Hindlimb muscle (tissue), 1 donor: ENCODE data around the gene ZNF469. TPM values are rescaled to one million over a fixed set of nuclear protein-coding genes. Genes with fewer than 3 reads are reported as not detected.

ENCODE experiments used
- DNase-seq: peaks from one replicate; pipeline ENCODE4 v3.0.0-alpha.2; 2013
- polyA plus RNA-seq: library from polyadenylated mRNA; unstranded; fragments of 120-200 nt; gene quantifications from one replicate; pipeline ENCODE4 v1.2.1, GENCODE V29; 2013; ENCODE audit not compliant: insufficient read length

Gene ZNF469
- polyA plus RNA-seq, 1 donor: 5.9 TPM

DNA sequence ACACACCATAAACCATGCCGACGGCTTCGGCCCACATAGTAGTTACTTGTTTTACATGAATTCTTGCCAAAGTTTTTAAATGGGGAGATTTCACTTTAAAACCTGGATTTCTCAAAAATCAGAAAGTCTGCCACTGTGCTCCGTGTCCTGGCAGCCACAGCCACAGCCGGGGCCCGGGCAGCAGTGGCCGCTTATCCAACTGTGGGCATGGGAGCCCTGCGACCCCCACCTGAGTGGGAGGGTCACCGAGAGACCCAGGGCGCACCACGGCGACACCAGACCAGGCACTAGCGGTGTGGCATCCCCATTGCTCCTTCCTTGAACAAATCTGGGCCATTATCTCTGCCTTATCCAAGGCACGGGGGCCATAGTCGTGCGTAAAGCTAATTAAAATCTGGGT lies 30.0 kb downstream of the ZNF469 start:
- DNase-seq: no peak

DNA sequence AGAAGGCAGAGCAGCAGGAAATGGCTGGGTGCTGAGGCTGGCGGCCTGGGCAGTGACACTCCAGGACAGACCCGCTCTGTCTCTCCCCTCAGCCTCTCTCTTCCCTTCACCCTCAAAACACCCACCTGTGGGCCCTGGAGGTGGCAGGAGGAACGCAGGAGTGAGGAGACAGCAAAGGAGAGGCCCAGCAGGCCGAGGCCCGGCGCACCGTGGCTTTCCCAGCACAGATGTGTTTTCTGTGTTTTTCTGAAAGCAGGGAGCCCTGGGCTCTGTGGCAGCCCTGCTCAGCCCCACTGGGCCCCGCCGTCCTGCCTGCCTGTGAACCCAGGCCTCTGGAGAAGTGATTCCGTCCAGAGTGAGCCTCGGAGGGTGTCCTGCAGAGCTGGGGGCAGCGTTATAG lies 30.5 kb downstream of the ZNF469 start:
- DNase-seq: no peak

DNA sequence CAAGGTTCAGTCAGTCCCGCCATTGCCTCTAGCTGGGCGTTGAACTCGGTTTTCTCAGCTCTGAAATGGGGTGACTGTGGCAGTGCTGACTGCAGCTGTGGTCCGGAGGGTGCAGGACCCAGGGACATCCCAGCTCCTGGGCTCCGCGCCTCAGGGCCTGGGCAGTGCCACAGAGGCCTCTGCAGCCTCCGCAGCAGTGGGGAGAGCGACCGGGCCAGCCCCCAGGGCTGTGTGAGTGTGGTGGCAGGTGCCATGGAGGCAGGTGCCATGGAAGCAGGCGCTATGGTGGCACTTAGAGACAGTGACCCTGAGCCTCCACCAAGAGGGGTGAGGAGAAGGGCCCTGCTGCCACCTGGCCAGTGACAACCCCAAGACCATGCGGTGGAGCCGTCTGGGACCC lies 30.9 kb downstream of the ZNF469 start:
- DNase-seq: no peak

DNA sequence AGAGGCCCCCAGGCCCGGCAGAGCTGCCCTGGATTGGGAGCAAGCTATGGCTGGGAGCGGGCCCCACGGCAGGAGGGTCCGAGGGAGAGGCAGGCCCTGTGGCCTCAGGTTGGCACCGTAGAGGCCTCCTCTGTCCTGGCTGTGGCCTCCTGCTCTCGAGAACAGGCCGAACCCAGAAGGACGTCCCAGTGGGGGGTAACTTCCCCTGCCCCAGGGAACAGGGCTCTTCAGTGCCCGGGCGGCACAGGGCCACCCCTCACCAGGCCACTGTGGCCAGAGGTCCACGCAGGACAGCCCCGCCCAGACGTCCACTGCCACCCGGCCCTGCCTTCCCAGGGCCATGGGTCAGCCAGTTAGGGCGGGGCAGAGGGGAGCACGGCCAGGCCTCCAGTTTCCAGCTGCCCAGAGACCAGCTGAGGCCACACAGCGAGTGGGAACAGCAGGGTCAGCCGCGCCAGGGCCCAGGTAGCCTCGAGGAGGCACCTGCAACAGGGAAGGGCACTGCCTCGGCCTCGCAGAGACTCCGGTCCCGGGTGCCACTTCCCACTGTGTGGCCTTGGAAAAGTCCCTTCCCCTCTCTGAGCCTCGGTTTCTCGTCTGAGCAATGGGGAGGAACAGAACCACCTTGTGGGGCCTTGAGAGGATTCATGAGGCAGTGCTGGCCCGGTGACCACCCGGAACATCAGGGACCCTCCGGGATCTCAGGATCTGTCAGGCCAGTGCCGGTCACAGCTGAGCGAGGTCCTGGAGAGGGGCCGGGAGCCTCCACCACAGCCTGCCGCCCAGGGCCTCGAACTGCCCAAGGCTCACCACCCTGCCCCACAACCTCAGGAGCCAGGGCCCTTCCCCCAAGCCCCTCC lies 32.0 kb downstream of the ZNF469 start:
- no peak for DNase-seq

DNA sequence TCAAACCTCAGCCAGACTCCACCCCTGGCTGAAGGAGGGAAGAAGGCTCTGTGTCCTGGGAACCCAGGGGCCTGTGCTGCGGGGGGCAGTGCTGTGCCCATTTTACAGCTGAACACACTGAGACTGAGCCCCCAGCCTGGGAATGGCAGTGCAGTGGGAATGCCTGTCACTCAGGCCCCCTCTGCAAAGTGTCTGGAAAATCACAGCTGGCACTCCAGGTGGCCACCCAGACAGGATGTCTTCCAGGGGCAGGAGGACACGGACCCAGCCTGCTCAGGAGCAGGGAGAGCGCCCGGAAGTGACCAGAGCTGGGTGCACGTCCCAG lies 32.6 kb downstream of the ZNF469 start:
- DNase-seq: no peak

DNA sequence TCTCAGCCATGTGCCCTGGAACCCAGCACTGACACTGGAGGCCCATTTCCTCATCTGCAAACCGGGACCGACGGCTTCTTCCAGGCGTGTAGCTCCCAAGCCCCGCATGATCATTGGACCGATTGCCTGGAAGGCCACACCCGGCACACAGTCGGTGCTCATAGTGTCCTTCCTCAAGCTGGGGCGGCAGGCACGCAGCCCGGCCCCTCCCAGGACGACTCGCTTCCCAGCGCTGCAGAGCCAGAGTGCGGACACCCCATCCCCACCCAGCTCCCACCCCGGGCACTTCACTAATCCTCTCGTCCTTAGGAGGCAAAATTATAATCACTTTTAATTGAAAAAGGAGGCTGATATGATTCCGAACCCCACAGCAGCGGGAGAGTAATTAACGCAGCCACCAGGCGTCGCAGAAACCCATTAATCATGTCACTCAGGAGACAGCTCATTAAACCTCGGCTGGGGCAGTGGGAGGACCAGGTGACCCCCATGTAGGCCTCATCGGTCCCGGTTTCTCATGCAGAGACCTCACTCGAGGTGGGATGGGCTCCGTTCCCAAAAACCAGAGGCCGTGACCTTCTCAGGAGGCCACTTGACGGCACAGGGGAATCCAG lies 33.1 kb downstream of the ZNF469 start:
- DNase-seq: no peak

DNA sequence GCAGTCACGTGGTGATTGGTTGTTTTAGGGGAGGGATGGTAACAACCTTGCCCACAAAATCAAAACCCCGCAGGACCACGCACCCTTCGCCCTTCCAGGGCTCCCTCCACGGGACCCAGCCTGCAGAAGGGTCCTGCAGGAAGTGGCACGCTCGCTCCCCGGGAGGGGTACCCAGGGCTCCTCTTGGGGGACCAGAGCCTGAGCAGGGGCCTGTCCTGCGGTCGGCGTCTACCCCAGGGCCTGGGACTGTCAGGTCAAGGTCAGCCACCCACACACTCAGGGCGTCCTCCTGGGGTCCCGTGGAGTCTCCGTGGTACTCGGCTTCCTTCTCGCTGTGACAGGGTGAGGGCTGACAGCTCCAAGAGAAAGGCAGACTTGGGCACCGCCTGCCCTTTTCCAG lies 33.9 kb downstream of the ZNF469 start:
- DNase-seq: no peak

DNA sequence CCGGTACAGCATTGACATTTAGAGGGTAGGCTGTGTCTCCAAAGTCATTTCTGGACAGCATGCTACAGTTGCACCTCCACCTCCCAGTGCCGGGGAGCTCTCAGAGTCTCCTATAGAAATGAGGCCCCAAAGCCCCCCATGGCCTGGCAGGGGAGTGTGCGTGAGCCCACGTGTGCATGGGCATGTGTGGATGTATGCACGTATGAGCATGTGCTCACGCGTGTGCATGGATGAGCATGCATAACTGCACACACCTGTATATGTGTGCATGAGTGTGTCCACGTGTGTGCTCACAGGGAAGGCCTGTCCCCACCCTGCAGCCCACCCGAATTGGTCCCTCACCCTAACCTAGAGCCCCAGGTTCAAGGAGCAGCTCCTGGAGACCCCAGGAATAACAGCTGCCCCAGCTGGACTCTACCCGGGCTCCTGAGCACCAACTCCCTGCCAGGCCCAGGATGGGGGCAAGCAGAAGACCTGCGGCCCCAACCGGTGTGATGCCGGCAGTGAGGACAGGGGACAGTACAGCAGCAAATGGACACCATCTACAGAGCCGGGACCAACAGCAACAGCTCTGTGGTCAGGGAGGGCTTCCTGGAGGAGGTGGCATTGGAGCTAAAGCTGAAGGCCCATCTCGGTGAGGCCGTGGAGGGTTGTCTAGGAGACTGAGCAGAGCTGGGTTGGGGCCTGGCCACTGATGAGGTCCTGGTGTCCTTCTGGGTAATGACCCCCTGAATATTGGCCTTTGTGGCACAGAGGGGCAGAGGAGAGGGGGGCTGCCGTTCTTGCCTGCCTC lies 35.1 kb downstream of the ZNF469 start:
- no peak for DNase-seq

DNA sequence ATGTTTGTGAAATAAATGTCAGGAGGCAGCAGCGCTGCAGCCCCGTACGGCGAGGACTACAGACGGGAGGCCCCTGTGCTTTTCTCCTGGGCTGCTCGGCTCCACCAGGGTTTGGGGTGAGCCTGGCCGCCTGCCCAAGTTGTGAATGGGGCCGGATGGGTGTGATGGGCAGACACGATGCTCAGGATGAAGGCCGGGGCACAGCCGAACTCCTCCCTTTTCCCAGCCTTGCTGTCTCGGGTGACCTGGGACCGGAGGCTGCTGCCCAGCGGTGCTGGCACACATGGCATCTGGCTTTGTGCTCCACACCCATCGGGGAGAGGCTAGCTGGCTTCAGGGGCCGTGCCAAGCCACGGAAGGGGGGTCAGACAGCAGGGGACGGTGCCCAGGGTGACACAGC lies 36.1 kb downstream of the ZNF469 start:
- DNase-seq: no peak

DNA sequence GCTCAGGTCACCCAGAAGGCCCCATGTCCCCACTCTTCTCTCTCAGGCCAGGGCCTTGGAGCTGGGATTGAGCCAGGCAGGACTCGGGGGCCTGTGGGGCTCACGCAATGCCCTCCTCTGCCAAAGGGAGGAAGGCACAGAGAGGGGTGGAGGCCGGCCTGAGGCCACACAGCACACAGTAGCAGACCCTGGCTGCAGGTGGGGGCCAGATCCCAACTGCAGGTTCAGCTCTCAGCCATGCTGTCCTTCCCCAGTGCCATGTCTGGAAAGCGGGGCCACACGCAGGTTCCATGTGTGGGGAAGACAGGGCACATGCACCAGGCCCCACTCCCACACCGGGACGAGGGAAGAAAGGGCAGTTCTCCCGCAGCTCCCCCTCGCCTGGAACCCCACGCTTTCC lies 37.0 kb downstream of the ZNF469 start:
- DNase-seq: no peak

DNA sequence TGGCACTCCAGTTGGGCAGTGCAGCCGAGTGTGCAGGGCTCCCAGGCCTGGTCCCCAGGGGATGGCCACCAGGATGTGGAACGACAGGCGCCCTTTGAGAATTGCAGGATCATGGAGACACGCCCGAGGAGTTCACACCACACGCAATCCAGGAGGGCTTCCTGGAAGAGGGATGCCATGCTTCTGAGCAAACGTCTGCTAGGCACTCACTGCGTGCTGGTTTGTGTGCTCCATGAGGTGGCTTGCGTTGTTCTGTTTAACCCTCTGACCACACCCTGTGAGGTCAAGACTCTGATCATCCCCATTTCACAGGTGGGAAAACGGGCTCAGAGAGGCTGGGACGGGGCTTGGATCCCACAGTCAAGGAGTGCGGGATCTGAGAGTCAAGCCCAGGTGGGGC lies 37.7 kb downstream of the ZNF469 start:
- DNase-seq: no peak

DNA sequence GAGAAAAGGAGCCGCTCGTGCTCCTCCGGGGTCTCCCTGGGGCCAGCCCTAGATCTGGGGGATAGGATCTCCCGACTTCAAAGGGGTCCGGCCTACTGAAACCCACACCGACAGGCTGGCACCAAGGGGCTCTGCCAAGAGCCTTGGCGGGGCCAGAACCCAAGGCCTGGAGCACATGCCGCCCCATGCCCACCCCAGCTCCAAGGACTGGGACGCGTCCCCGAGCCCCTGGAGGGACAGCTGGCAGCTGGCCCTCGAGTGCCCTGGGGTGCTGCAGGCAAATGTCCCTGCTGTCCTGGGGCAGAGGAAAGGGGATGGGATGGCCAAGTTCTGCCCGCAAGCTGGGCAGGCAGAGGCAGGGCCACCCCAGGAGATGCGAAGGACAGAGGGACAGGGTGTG lies 38.5 kb downstream of the ZNF469 start:
- no peak for DNase-seq

DNA sequence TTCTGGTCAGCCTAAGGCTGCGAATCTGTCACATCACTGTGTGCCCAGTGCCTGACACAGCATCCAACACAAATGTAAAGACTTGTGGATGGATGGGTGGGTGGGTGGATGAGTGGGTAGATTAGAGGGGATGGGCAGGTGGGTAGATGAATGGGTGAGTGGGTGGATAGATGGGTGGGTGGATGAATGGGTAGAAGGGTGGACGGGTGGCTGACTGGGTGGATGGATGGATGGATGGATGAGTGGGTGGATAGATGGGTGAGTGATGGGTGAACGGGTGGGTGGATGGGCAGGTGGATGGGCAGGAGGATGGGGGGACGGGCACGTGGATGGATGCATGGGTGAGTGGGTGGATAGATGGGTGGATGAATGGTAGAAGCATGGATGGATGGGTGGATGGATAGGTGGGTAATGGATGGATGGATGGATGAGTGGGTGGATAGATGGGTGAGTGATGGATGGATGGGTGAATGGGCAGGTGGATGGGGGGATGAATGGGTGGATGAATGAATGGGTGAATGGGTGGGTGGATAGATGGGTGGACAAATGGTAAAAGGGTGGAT lies 39.2 kb downstream of the ZNF469 start:
- DNase-seq: no peak

DNA sequence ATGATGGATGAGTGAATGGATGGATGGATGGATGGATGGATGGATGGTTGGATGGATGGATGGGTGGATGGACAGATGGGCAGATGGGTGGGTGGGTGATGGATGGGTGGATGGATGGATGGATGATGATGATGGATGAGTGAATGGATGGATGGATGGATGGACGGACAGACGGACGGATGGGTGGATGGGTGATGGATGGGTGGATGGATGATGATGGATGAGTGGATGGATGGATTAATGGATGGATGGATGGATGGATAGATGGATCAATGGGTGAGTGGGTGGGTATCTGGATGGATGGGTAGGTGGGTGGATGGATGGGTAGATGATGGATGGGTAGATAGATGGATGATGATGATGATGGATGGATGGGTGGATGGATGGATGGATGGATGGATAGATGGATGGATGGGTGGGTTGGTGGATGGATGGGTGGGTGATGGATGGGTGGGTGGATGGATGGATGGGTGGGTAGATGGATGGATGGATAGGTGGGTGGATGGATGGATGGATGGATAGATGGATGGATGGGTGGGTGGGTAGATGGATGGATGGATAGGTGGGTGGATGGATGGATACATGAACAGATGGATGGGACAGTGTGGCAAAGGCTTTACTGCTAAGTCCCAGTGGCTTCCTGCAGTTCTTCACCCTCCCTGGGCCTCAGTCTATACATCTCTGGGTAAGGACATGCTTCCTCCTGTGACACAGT lies 40.1 kb downstream of the ZNF469 start:
- no peak for DNase-seq

DNA sequence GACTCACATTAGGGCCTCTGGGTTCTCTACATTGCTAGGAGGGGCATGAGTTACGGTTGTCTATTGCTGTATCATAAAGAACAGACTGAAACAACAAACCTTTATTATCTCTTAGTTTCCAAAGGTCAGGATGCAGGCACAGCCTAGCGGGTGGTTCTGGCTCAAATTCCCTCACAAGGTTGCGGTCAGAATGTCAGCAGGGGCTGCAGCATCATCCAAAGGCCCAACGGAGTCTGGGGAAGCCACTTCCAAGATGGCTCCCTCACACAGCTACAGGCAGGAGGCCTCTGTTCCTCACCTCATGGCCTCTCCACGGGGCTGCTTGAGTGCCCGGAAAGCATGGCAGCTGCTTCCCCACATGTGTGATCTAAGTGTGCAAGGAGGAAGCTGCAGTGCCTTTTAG lies 40.7 kb downstream of the ZNF469 start:
- no peak for DNase-seq

DNA sequence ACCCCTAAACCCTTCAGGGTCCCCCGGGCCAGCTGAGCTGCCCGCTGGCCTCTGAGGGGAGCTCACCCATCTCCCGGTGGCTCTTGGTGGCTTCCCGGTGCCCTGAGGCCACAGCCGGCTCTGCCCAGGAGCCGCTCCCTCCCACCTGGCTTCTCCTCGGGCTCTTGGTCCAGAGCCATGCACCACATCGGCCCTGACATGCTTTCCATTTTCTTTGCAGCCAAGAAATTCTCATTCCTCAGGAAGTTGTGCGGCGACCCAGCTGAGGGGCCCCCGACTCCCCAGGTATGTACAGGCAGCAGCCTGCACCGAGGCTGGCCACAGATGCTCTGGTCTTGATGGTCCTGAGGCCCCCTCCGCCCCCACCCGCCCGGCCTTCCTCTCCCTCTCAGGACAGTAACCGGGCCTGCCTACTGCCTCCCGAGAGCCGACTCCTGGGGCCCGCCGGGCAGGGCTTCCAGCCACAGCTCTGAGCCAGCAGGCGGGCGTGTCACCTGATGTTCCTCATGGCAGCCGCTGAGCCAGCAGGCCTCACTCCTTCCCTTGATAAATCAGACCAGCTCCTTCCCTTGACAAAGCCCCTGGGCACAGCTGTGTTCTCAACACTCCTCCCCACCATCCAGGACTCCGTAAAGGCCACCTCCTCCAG lies 42.0 kb downstream of the ZNF469 start:
- DNase-seq: no peak

DNA sequence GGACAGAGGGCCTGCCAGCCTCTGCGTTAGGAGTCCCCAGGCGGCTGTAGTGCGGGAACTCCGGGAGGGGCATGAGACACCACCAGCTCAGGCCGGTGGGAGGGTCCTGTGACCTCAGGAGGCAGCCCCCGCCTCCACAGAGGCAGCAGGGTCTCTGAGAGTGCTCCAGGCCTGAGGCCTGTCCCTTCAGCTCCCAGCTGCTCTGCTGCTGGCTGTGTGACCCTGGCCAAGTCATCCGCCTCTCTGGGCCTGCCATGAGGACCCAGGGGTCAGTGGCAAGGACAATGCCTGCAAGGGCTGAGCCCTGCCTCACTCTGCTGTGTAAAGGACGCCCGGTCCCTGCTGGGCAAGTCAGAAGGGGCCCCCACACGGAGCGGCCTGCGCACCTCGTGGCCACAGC lies 43.3 kb downstream of the ZNF469 start:
- DNase-seq: no peak

DNA sequence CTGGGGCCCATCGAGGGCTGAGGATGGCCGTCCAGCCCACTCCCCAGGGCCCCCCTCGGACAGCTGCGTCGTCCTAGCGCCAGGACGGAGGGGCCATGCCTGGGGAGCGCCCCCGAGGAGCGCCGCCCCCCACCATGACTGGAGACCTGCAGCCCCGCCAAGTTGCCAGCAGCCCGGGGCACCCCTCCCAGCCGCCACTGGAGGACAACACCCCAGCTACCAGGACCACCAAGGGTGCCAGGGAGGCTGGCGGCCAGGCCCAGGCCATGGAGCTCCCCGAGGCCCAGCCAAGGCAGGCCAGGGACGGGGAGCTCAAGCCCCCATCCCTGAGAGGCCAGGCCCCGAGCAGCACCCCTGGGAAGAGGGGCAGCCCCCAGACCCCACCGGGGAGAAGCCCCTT lies 44.6 kb downstream of the ZNF469 start:
- DNase-seq: no peak

DNA sequence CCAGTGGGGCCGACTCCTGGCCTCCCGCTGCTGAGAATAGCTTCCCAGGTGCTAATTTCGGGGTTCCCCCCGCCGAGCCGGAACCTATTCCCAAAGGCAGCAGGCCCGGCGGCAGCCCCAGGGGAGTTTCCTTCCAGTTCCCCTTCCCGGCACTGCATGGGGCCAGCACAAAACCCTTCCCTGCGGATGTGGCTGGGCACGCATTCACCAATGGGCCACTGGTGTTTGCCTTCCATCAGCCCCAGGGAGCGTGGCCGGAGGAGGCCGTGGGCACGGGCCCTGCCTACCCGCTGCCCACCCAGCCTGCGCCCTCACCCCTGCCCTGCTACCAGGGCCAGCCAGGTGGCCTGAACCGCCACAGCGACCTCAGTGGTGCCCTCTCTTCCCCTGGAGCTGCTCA lies 45.4 kb downstream of the ZNF469 start:
- DNase-seq: no peak

DNA sequence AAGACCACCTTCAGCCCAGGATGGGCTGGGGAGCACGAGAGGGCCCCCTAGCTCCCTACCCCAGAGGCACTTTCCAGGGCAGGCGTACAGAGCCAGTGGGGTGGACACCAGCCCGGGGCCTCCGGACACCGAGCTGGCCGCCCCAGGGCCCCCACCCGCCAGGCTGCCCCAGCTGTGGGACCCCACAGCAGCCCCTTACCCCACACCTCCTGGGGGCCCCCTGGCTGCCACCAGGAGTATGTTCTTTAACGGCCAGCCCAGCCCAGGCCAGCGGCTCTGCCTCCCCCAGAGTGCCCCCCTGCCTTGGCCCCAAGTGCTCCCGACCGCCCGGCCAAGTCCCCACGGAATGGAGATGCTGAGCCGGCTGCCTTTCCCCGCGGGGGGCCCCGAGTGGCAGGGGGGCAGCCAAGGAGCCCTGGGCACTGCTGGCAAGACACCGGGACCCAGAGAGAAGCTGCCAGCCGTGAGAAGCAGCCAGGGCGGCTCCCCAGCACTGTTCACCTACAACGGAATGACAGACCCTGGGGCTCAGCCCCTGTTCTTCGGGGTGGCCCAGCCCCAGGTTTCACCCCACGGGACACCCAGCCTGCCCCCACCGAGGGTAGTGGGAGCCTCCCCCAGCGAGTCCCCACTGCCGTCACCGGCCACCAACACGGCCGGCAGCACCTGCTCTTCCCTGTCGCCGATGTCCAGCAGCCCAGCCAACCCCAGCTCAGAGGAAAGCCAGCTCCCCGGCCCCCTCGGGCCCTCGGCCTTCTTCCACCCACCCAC lies 46.0 kb downstream of the ZNF469 start:
- DNase-seq: no peak

DNA sequence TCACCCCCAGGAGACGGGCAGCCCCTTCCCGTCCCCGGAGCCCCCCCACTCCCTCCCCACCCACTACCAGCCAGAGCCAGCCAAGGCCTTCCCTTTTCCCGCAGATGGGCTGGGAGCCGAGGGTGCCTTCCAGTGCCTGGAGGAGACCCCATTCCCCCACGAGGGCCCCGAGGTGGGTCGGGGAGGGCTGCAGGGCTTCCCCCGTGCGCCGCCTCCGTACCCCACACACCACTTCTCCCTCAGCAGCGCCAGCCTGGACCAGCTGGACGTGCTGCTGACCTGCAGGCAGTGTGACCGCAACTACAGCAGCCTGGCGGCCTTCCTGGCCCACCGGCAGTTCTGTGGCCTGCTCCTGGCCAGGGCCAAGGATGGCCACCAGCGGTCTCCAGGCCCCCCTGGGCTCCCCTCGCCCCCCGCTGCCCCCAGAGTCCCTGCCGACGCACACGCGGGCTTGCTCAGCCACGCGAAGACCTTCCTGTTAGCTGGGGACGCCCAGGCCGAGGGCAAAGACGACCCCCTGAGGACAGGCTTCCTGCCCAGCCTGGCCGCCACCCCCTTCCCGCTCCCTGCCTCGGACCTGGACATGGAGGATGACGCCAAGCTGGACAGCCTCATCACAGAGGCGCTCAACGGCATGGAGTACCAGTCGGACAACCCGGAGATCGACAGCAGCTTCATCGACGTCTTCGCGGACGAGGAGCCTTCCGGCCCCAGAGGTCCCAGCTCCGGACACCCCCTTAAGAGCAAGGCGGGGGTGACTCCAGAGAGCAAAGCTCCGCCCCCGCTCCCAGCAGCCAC lies 46.8 kb downstream of the ZNF469 start:
- DNase-seq: no peak
